ENCODE data around the gene MARF1. TPM values are rescaled to one million over a fixed set of nuclear protein-coding genes. Genes with fewer than 3 reads are reported as not detected.
"Not testable (repeated sequence)": the region's sequence is repeated elsewhere in the genome, so short reads cannot be mapped to it uniquely, and the experiment has no call there.

The MARF1 gene
- total RNA-seq, 4 donors from 2014 or later, result 21.0 to 91.9 (median 42.2) TPM

DNA sequence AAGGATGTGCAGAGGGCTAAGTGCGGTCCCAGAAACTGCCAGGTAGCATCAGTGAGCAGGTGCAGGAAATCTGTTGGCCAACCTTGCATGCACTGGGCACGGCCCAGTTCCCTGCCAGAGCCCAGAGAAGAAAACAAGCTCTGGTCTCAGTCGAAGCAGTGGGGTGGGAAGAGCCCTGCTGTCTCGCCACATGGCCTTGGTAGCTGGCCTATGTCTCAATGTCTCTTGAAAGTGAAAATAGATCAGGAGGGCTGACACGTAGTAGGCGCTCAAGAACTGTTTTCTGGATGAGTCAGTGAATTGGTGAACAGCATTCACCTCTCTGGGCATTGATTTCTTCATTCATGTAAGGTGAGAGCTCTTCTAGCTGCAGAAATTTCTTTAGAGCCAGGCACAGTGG is 90.4 kb downstream of the MARF1 start:
- intact Hi-C loops (cut with DNase I; ENCODE audit: low total_unique reads), result no loop called here
- no peaks in the 10 kb centered on the region for H3K36me3 ChIP-seq
- H3K4me1 ChIP-seq, result no peaks in the 10 kb centered on the region
- no peak overlapping the region for H3K27ac ChIP-seq
- H3K4me3 ChIP-seq, result no peak overlapping the region
- H3K9me3 ChIP-seq, result no peaks in the 10 kb centered on the region
- DNase-seq, result no peak
- no peaks in the 10 kb centered on the region for H3K27me3 ChIP-seq
- TF ChIP-seq, protein P1, sequence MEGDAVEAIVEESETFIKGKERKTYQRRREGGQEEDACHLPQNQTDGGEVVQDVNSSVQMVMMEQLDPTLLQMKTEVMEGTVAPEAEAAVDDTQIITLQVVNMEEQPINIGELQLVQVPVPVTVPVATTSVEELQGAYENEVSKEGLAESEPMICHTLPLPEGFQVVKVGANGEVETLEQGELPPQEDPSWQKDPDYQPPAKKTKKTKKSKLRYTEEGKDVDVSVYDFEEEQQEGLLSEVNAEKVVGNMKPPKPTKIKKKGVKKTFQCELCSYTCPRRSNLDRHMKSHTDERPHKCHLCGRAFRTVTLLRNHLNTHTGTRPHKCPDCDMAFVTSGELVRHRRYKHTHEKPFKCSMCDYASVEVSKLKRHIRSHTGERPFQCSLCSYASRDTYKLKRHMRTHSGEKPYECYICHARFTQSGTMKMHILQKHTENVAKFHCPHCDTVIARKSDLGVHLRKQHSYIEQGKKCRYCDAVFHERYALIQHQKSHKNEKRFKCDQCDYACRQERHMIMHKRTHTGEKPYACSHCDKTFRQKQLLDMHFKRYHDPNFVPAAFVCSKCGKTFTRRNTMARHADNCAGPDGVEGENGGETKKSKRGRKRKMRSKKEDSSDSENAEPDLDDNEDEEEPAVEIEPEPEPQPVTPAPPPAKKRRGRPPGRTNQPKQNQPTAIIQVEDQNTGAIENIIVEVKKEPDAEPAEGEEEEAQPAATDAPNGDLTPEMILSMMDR (IDR thresholded peaks at IDR 0.05), result no peak
- no peak for TF ChIP-seq POLR2A (IDR thresholded peaks at IDR 0.05)

DNA sequence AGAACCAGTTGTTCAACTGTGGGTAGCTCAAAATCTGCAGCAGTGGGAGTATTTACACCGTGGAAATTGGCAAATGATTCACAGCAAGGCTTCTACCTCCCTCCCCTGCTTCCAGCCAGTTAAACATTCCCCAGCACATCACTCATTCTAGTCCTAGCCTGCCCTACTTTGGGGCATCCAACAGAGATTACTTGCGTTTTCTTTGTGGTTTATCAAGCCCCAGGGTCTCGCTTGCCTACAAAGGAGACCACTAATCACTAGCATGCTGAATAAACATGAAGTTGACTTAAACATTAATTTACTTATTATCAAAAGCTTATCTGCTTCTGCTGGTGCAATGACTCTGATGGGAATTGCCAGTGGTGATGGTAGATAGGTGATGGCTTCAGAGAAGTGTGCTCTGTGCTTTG is 94.5 kb downstream of the MARF1 start:
- DNase-seq, result no peak
- H3K36me3 ChIP-seq, result no peaks in the 10 kb centered on the region
- intact Hi-C loops (cut with DNase I; ENCODE audit: low total_unique reads), result no loop called here
- no peaks in the 10 kb centered on the region for H3K27me3 ChIP-seq
- H3K4me1 ChIP-seq, result no peaks in the 10 kb centered on the region
- H3K4me3 ChIP-seq, result no peak overlapping the region
- H3K27ac ChIP-seq, result no peak overlapping the region
- no peak for TF ChIP-seq POLR2A (IDR thresholded peaks at IDR 0.05)
- TF ChIP-seq, protein P1 (IDR thresholded peaks at IDR 0.05), result no peak
- H3K9me3 ChIP-seq, result no peaks in the 10 kb centered on the region

DNA sequence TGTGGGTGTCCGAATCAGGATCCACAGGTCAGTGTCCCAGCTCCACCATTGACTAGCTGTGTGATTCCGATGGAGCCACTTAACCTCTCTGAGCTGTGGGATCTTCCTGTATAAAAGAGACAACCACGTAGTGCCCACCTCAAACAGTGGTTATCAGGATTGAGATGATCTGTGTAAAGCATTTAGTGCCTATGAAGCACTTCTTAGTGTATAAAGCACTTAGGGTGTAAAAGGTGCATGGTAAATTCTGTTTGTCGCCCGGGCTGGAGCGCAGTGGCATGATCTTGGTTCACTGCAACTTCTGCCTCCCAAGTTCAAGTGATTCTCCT is 95.2 kb downstream of the MARF1 start:
- intact Hi-C loops (cut with DNase I; ENCODE audit: low total_unique reads), result no loop called here
- Histone ChIP-seq H3K27me3 (no peaks in the 10 kb centered on the region), H3K36me3 (no peaks in the 10 kb centered on the region), H3K27ac (no peak overlapping the region), H3K4me1 (no peaks in the 10 kb centered on the region), H3K9me3 (no peaks in the 10 kb centered on the region), H3K4me3 (no peak overlapping the region)
- no peak for DNase-seq
- TF ChIP-seq, protein P1 (IDR thresholded peaks at IDR 0.05), result no peak
- no peak for TF ChIP-seq POLR2A (IDR thresholded peaks at IDR 0.05)

DNA sequence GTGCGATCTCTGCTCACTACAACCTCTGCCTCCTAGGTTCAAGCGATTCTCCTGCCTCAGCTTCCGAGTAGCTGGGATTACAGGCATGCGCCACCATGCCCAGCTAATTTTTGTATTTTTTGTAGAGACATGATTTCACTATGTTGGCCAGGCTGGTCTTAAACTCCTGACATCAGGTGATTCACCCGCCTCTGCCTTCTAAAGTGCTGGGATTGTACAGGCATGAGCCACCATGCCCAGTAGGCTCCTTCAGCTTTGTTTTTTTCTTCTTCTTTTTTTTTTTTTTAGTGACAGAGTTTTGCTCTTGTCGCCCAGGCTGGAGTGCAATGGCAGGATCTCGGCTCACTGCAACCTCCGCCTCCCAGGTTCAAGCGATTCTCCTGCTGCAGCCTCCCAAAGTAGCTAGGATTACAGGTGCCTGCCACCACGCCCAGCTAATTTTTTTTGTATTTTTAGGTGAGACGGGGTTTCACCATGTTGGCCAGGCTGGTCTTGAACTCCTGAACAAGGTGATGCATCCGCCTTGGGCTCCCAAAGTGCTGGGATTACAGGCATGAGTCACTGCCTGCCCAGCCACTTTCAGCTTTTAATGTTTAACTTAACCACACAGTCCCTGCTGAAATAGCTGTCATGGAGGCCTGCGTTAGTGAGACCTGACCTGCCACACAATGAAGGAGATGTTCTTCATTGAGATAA is 95.7 kb downstream of the MARF1 start:
- H3K36me3 ChIP-seq; H3K9me3 ChIP-seq; H3K4me3 ChIP-seq; DNase-seq; H3K4me1 ChIP-seq; intact Hi-C loops (cut with DNase I; ENCODE audit: low total_unique reads); H3K27ac ChIP-seq; H3K27me3 ChIP-seq: not testable (repeated sequence)

DNA sequence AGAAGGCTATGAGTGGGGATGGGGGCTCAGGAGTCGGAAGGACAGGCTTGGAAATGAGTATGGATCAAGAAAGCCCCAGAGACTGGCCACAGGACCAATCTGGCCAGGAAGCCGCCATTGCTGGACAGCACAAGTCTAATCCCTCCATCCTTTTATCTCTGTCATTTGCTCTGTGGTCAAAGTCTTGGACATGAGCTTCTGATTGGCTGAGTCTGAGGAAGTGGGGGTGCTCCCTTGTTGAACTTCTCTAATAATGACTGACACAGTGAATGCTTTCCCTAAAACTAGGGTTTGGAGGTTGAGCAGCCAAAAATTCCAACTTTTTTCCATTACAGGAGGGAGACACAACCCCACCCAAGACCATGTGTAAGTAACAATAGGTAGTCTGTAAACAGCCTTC is 97.4 kb downstream of the MARF1 start:
- H3K4me3 ChIP-seq, result no peak overlapping the region
- intact Hi-C loops (cut with DNase I; ENCODE audit: low total_unique reads), result no loop called here
- no peak for DNase-seq
- TF ChIP-seq, protein P1 (IDR thresholded peaks at IDR 0.05), result no peak
- no peak for TF ChIP-seq POLR2A (IDR thresholded peaks at IDR 0.05)
- H3K27me3 ChIP-seq, result no peaks in the 10 kb centered on the region
- no peaks in the 10 kb centered on the region for H3K4me1 ChIP-seq
- H3K27ac ChIP-seq, result no peak overlapping the region
- H3K9me3 ChIP-seq, result no peaks in the 10 kb centered on the region
- H3K36me3 ChIP-seq, result no peaks in the 10 kb centered on the region

DNA sequence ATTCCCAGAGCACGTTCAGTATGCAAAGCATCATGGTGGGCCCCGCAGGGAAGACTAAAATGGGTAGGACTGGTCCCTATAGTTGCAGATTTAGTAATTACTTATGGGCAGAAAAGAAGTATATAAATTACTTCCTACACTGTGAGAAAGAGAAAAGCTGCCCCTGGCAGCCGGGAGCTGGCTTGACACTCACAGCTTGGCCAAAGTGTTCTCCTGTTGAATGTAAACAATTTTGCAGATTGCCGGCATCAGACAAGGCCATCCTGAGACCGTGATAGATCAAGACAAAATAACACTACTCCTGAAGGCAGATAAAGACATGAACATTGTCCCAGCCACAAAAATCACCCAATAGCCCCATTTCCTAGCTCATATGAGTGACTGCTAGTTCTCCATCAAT is 98.5 kb downstream of the MARF1 start:
- Histone ChIP-seq H3K9me3 (no peaks in the 10 kb centered on the region), H3K27ac (no peak overlapping the region)
- TF ChIP-seq POLR2A (IDR thresholded peaks at IDR 0.05), result no peak
- TF ChIP-seq, protein P1 (IDR thresholded peaks at IDR 0.05), result no peak

More for the DNA sequence above, 98.5 kb downstream of the MARF1 start:
- intact Hi-C loops (cut with DNase I; ENCODE audit: low total_unique reads), result no loop called here
- H3K4me1 ChIP-seq, result no peaks in the 10 kb centered on the region
- H3K36me3 ChIP-seq, result no peaks in the 10 kb centered on the region
- no peak overlapping the region for H3K4me3 ChIP-seq
- no peak for DNase-seq
- H3K27me3 ChIP-seq, result no peaks in the 10 kb centered on the region

Measured in uterus (tissue), 4 donors.